HepG2 (cell line): ENCODE results near the gene NINL. TPM values are rescaled to one million over a fixed set of nuclear protein-coding genes. Genes with fewer than 3 reads are reported as not detected.
A peak's percentile ranks its signal among the peaks of the same experiment; 100 is the strongest.

Experiments
- ARID2 ChIP-seq: sonication (generic); formaldehyde crosslinking; IDR thresholded peaks from 2 replicates; pipeline ENCODE4 v1.8.1; 2022; ENCODE audit warnings: mild to moderate bottlenecking, missing genetic modification reagents, borderline replicate concordance
- HCFC1 ChIP-seq: fragments of 150-350 bp; IDR thresholded peaks from 2 replicates; pipeline ENCODE4 v1.6.1; 2014; ENCODE audit warnings: low read depth, low read length
- HDAC2 ChIP-seq: sonication (generic); formaldehyde crosslinking; IDR thresholded peaks from 2 replicates; pipeline ENCODE4 v1.4.0; 2020; ENCODE audit warnings: missing genetic modification reagents
- MED8 ChIP-seq: sonication (generic); formaldehyde crosslinking; IDR thresholded peaks from 2 replicates; pipeline ENCODE4 v1.8.1; 2023; ENCODE audit warnings: mild to moderate bottlenecking, missing genetic modification reagents; ENCODE audit not compliant: insufficient replicate concordance
- PHF5A ChIP-seq: IDR thresholded peaks from one replicate; pipeline ENCODE4 v1.6.1; 2018; ENCODE audit warnings: low read depth, missing genetic modification reagents; ENCODE audit not compliant: unreplicated experiment
- PRMT3 ChIP-seq: sonication (generic); formaldehyde crosslinking; IDR thresholded peaks from 2 replicates; pipeline ENCODE4 v1.8.1; 2022; ENCODE audit warnings: low read depth, mild to moderate bottlenecking, moderate library complexity, missing genetic modification reagents, borderline replicate concordance
- RFXAP ChIP-seq: sonication (generic); formaldehyde crosslinking; IDR thresholded peaks from 2 replicates; pipeline ENCODE4 v1.4.0; 2020; ENCODE audit warnings: missing genetic modification reagents, borderline replicate concordance
- TGIF2 ChIP-seq: IDR thresholded peaks from 2 replicates; pipeline ENCODE4 v1.6.1; 2016; ENCODE audit warnings: control low read depth, missing compliant biosample characterization
- ZNF350 ChIP-seq: sonication (generic); formaldehyde crosslinking; IDR thresholded peaks from 2 replicates; pipeline ENCODE4 v1.4.0; 2020; ENCODE audit warnings: mild to moderate bottlenecking, low read depth, missing genetic modification reagents, borderline replicate concordance
- ZNF530 ChIP-seq: sonication (generic); formaldehyde crosslinking; IDR thresholded peaks from 2 replicates; pipeline ENCODE4 v1.5.0; 2020; ENCODE audit warnings: low read depth, mild to moderate bottlenecking, missing genetic modification reagents
- ZNF780A ChIP-seq: sonication (generic); formaldehyde crosslinking; IDR thresholded peaks from 2 replicates; pipeline ENCODE4 v1.8.0; 2022; ENCODE audit warnings: mild to moderate bottlenecking, missing genetic modification reagents, moderate library complexity
- ZNF879 ChIP-seq: sonication (generic); formaldehyde crosslinking; IDR thresholded peaks from 2 replicates; pipeline ENCODE4 v1.8.1; 2023; ENCODE audit warnings: missing genetic modification reagents
- polyA plus RNA-seq, 8 experiments: library from polyadenylated mRNA; depleted of rRNA in 3 of 8; stranded (reverse) in 7 of 8; unstranded in 1 of 8; fragments of >200 nt; fragmentation: Illumina TruSeq in 4 of 8; extraction: Trizol in 4 of 8; gene quantifications; 2 replicates each; pipeline versions ENCODE4 v1.2.1 to v1.2.3, GENCODE V29; 2011 to 2016; ENCODE audit warnings: low read depth in 4 of 8, missing spikeins in 1 of 8, mixed read lengths in 1 of 8; ENCODE audit not compliant: insufficient read depth in 1 of 8
- total RNA-seq, 5 experiments: library from RNA; depleted of rRNA; stranded (reverse); fragments of >200 nt; fragmentation: Illumina TruSeq; extraction: Trizol; gene quantifications; 2 replicates each; pipeline ENCODE4 v1.2.3, GENCODE V29; 2016; ENCODE audit warnings: low read depth in 1 of 5
- TF ChIP-seq, protein P1 (sequence below): sonication (generic); formaldehyde crosslinking; IDR thresholded peaks from one replicate; pipeline ENCODE4 v1.5.1; 2020; ENCODE audit warnings: mild to moderate bottlenecking, missing genetic modification reagents; ENCODE audit errors: not compliant biosample characterization
- TF ChIP-seq, protein P2 (sequence below): sonication (generic); formaldehyde crosslinking; IDR thresholded peaks from 2 replicates; pipeline ENCODE4 v1.8.1; 2022; ENCODE audit warnings: mild to moderate bottlenecking, missing genetic modification reagents
- TF ChIP-seq, protein P3 (sequence below): sonication (generic); formaldehyde crosslinking; conservative IDR thresholded peaks from 2 replicates; pipeline ENCODE4 v1.5.0; 2020; ENCODE audit warnings: missing genetic modification reagents
- TF ChIP-seq, protein P4 (sequence below): sonication (generic); formaldehyde crosslinking; IDR thresholded peaks from 2 replicates; pipeline ENCODE4 v1.4.0; 2020; ENCODE audit warnings: missing genetic modification reagents

NINL gene
- total and polyA plus RNA-seq, 2 of the 13 experiments (the other 11 are each of a cell fraction or from before 2014, with no cell fraction given), result 32.3 to 34.3 TPM

DNA sequence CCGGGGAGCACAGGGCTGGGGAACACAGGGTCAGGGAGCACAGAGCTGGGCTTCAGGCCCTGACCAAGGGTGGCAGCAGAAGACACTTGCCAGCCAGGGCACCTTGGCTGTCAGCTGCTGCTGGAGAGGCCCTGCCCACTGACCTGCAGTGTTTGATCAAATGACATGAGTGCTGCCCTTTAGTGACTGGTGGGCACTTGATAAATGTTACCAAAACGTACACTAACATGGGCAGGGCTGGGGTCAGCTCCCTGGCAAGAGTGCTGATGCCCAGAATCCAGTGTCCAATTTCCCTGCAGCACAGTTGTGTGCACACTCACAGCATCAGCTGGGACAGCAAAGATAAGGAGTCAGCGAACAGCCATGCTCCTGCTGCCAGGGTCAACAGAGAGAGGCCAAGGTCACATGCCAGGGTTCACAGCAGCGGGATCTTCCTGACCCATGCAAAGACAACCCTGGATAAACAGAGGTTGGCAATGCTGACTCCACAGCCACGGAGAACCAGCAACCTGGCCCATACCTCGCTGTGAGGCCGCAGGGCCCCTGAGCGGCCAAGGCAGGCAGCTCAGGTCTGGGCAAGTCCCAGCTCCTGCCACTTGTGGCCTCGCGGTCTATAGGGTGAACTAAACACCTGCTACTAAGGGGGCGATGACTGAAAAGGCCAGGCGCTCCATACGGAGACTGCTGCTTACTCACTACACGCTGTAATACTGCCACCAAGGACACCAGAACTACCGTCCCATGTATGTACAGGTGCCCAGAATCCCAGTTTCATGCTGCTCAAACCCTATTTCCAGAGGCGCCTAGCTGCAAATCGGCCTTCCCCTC, 46.3 kb downstream of the NINL start (continued):
- TF ChIP-seq PHF5A (CRISPR knock-in tag) (no peak), ZNF350 (CRISPR knock-in tag) (peak; percentile 92), ZNF780A (CRISPR knock-in tag) (no peak), ARID2 (CRISPR knock-in tag) (no peak), HDAC2 (CRISPR knock-in tag) (peak; percentile 99), MED8 (CRISPR knock-in tag) (no peak), RFXAP (no peak; the same call in 1 of the 2 replicates), ZNF530 (CRISPR knock-in tag) (no peak), ZNF879 (no peak), PRMT3 (CRISPR knock-in tag) (no peak), HCFC1 (no peak), TGIF2 (CRISPR knock-in tag) (peak; percentile 95; the same call in 1 of the 2 replicates)
- TF ChIP-seq, protein P1, sequence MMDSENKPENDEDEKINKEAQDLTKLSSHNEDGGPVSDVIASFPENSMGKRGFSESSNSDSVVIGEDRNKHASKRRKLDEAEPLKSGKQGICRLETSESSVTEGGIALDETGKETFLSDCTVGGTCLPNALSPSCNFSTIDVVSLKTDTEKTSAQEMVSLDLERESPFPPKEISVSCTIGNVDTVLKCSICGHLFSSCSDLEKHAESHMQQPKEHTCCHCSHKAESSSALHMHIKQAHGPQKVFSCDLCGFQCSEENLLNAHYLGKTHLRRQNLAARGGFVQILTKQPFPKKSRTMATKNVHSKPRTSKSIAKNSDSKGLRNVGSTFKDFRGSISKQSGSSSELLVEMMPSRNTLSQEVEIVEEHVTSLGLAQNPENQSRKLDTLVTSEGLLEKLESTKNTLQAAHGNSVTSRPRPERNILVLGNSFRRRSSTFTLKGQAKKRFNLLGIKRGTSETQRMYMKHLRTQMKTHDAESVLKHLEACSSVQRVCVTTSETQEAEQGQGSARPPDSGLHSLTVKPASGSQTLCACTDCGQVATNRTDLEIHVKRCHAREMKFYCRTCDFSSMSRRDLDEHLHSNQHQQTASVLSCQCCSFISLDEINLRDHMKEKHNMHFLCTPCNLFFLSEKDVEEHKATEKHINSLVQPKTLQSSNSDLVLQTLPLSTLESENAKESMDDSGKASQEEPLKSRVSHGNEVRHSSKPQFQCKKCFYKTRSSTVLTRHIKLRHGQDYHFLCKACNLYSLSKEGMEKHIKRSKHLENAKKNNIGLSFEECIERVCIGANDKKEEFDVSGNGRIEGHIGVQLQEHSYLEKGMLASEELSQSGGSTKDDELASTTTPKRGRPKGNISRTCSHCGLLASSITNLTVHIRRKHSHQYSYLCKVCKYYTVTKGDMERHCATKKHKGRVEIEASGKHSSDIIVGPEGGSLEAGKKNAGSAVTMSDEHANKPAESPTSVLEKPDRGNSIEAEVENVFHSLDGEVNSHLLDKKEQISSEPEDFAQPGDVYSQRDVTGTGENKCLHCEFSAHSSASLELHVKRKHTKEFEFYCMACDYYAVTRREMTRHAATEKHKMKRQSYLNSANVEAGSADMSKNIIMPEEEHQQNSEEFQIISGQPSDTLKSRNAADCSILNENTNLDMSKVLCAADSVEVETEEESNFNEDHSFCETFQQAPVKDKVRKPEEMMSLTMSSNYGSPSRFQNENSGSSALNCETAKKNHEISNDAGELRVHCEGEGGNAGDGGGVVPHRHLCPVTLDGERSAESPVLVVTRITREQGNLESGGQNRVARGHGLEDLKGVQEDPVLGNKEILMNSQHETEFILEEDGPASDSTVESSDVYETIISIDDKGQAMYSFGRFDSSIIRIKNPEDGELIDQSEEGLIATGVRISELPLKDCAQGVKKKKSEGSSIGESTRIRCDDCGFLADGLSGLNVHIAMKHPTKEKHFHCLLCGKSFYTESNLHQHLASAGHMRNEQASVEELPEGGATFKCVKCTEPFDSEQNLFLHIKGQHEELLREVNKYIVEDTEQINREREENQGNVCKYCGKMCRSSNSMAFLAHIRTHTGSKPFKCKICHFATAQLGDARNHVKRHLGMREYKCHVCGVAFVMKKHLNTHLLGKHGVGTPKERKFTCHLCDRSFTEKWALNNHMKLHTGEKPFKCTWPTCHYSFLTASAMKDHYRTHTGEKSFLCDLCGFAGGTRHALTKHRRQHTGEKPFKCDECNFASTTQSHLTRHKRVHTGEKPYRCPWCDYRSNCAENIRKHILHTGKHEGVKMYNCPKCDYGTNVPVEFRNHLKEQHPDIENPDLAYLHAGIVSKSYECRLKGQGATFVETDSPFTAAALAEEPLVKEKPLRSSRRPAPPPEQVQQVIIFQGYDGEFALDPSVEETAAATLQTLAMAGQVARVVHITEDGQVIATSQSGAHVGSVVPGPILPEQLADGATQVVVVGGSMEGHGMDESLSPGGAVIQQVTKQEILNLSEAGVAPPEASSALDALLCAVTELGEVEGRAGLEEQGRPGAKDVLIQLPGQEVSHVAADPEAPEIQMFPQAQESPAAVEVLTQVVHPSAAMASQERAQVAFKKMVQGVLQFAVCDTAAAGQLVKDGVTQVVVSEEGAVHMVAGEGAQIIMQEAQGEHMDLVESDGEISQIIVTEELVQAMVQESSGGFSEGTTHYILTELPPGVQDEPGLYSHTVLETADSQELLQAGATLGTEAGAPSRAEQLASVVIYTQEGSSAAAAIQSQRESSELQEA, result no peak
- TF ChIP-seq, protein P2, sequence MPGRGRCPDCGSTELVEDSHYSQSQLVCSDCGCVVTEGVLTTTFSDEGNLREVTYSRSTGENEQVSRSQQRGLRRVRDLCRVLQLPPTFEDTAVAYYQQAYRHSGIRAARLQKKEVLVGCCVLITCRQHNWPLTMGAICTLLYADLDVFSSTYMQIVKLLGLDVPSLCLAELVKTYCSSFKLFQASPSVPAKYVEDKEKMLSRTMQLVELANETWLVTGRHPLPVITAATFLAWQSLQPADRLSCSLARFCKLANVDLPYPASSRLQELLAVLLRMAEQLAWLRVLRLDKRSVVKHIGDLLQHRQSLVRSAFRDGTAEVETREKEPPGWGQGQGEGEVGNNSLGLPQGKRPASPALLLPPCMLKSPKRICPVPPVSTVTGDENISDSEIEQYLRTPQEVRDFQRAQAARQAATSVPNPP, result no peak
- TF ChIP-seq, protein P3, sequence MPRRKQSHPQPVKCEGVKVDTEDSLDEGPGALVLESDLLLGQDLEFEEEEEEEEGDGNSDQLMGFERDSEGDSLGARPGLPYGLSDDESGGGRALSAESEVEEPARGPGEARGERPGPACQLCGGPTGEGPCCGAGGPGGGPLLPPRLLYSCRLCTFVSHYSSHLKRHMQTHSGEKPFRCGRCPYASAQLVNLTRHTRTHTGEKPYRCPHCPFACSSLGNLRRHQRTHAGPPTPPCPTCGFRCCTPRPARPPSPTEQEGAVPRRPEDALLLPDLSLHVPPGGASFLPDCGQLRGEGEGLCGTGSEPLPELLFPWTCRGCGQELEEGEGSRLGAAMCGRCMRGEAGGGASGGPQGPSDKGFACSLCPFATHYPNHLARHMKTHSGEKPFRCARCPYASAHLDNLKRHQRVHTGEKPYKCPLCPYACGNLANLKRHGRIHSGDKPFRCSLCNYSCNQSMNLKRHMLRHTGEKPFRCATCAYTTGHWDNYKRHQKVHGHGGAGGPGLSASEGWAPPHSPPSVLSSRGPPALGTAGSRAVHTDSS (CRISPR knock-in tag), result no peak
- TF ChIP-seq, protein P4, sequence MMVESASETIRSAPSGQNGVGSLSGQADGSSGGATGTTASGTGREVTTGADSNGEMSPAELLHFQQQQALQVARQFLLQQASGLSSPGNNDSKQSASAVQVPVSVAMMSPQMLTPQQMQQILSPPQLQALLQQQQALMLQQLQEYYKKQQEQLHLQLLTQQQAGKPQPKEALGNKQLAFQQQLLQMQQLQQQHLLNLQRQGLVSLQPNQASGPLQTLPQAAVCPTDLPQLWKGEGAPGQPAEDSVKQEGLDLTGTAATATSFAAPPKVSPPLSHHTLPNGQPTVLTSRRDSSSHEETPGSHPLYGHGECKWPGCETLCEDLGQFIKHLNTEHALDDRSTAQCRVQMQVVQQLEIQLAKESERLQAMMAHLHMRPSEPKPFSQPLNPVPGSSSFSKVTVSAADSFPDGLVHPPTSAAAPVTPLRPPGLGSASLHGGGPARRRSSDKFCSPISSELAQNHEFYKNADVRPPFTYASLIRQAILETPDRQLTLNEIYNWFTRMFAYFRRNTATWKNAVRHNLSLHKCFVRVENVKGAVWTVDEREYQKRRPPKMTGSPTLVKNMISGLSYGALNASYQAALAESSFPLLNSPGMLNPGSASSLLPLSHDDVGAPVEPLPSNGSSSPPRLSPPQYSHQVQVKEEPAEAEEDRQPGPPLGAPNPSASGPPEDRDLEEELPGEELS, result peak; percentile 94
